HG03135 (cell line): ENCODE results near the gene TXNRD1.
"Not testable (repeated sequence)": the region's sequence is repeated elsewhere in the genome, so short reads cannot be mapped to it uniquely, and the experiment has no call there.

Experiments
- ATAC-seq: cut with Tn5 transposase; IDR thresholded peaks from one replicate; pipeline ENCODE4 v1.9.1; 2021; ENCODE audit warnings: mild to moderate bottlenecking, moderate library complexity; ENCODE audit not compliant: unreplicated experiment

Gene TXNRD1

GRCh38 chr12:104276273-104277131, 60.9 kb downstream of the TXNRD1 start:
- ATAC-seq, result peak; percentile 78

- no peak for ATAC-seq
Measured at GRCh38 chr12:104279164-104279563, 63.6 kb downstream of the TXNRD1 start.

- no peak for ATAC-seq
Measured at GRCh38 chr12:104280111-104280510, 64.5 kb downstream of the TXNRD1 start.

- ATAC-seq, result no peak
Measured at GRCh38 chr12:104280717-104281458, 65.3 kb downstream of the TXNRD1 start.

- no peak for ATAC-seq
Measured at GRCh38 chr12:104281636-104282035, 66.1 kb downstream of the TXNRD1 start.

- no peak for ATAC-seq
Measured at GRCh38 chr12:104282109-104282508, 66.5 kb downstream of the TXNRD1 start.

- ATAC-seq, result no peak
Measured at GRCh38 chr12:104285740-104286515, 70.3 kb downstream of the TXNRD1 start.

GRCh38 chr12:104286516-104287482, 71.2 kb downstream of the TXNRD1 start:
- ATAC-seq, result peak; percentile 90

GRCh38 chr12:104288635-104289274, 73.2 kb downstream of the TXNRD1 start:
- peak; percentile 44 for ATAC-seq

- ATAC-seq, result no peak
Measured at GRCh38 chr12:104290320-104290719, 74.7 kb downstream of the TXNRD1 start.

- no peak for ATAC-seq
Measured at GRCh38 chr12:104290855-104291254, 75.3 kb downstream of the TXNRD1 start.

GRCh38 chr12:104291867-104292524, 76.4 kb downstream of the TXNRD1 start:
- ATAC-seq, result no peak

GRCh38 chr12:104292872-104293794, 77.6 kb downstream of the TXNRD1 start:
- no peak for ATAC-seq

GRCh38 chr12:104294158-104294859, 78.7 kb downstream of the TXNRD1 start:
- not testable (repeated sequence) for ATAC-seq

- ATAC-seq, result no peak
Measured at GRCh38 chr12:104294927-104295668, 79.5 kb downstream of the TXNRD1 start.

- ATAC-seq, result no peak
Measured at GRCh38 chr12:104295954-104296353, 80.4 kb downstream of the TXNRD1 start.

- ATAC-seq, result no peak
Measured at GRCh38 chr12:104296718-104297117, 81.1 kb downstream of the TXNRD1 start.
